ENCODE results near the gene SYPL1. TPM values are rescaled to one million over a fixed set of nuclear protein-coding genes. Genes with fewer than 3 reads are reported as not detected.
A peak's percentile ranks its signal among the peaks of the same experiment; 100 is the strongest.

SYPL1 gene
- total RNA-seq, 1 experiment from 2014 or later = 78.0 TPM

DNA sequence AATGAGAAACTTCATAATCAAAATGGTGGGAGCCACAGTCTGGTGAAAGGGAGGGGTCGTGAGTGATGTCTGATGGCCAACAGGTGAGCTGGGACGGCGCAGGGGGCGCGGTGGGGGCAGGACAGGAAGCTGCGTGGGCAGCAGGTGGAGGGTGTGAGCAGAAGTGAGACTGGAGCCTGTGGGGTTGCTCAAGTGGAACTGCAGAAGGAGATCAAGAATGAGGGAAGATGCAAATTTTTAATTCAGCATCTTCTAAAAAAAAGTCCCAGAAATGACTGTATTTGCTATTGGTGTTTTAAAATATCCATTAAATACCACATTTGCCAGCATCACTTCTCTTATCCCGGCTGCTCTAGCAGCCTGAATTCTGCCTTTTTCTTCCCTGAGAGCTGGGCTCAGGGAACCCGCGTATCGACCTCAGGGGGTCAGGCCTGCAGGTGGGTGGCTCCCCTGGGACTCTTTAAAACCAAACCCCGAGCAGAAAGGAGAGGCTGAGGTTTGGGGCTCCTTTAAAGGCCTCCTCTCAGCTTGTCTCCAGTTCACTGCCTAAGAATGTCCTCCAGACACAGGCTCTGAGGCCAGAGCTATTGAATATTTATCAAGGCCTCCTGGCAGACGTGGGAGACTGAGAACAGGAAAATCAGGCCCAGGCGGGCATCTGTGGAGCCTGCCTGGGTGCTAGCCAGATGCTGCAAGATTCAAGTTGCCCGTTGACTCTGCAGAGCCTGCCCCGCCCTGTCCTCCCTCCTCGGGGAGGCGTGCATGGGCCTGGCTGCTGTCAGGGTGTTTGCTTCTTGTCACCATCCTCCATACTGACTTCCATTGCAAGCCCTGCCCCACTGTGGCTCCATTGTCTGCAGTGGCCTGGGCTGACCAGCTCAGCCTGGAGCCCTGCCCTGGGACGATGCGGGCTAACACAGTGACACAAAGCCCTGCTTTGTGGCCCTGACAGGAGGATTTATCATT lies 53.9 kb downstream of the SYPL1 start:
- Histone ChIP-seq H3K4me2 (ENCODE audit: low read length) (no peak overlapping the region), H3K36me3 (ENCODE audit: control insufficient read depth in 1 of 2, insufficient read depth in 2 of 2, low read length in 2 of 2) (no peaks in the 10 kb centered on the region), H3K27ac (ENCODE audit: low read depth, low read length) (no peak overlapping the region), H3K27me3 (ENCODE audit: insufficient read depth, low read length) (no peaks in the 10 kb centered on the region), H3K4me3 (replicated peaks in 1 of 2; ENCODE audit: low read depth in 1 of 2, low read length in 2 of 2) (no peak overlapping the region), H3K9me2 (ENCODE audit: insufficient read depth) (no peaks in the 10 kb centered on the region), H3K9me3 (ENCODE audit: control insufficient read depth in 1 of 2, insufficient read depth in 1 of 2, low read depth in 1 of 2, low read length in 2 of 2) (no peaks in the 10 kb centered on the region), H3K9ac (ENCODE audit: low read length) (no peak overlapping the region), H4K20me1 (ENCODE audit: insufficient read depth) (no peaks in the 10 kb centered on the region), H3K79me2 (ENCODE audit: insufficient read depth, low read length) (no peaks in the 10 kb centered on the region), H2AFZ (ENCODE audit: low read depth, low read length, poor library complexity, severe bottlenecking) (no peak overlapping the region), H3K4me1 (ENCODE audit: control insufficient read depth in 1 of 2, insufficient read depth in 2 of 2, low read length in 2 of 2) (peaks cover 0 to 19% of the 10 kb centered on the region in 2 experiments; a peak in 1 of 4 replicates)
- DNase-seq (ENCODE audit: low read depth, low spot score) (no peak), ATAC-seq (no peak)
- intact Hi-C loops (cut with micrococcal nuclease) = loop anchor here (1.0 to 2.0 kb wide), 3 partner anchors 53 to 108 kb away; no protein-coding TSS in a partner anchor
- no TSS peak for BruUV-seq (replicated peaks)
- CTCF ChIA-PET = interaction anchor here (1.1 to 1.2 kb wide), 2 partner anchors 15 to 96 kb away, joined by 3 to 10 read pairs; no protein-coding TSS in a partner anchor
- RAD21 ChIA-PET (ENCODE audit: low non-redundant PET in 1 of 2, low total read pairs in 2 of 2, uncharacterized antibody in 2 of 2, unreplicated experiment in 2 of 2) = interaction anchor here in 1 of 2 experiments (1.8 kb wide), 1 partner anchor 95 kb away, joined by 6 read pairs; no protein-coding TSS in a partner anchor
- POLR2A ChIA-PET = no interaction called here
- no peak for TF ChIP-seq SIN3A (IDR thresholded peaks at IDR 0.05; ENCODE audit: low read depth)

DNA sequence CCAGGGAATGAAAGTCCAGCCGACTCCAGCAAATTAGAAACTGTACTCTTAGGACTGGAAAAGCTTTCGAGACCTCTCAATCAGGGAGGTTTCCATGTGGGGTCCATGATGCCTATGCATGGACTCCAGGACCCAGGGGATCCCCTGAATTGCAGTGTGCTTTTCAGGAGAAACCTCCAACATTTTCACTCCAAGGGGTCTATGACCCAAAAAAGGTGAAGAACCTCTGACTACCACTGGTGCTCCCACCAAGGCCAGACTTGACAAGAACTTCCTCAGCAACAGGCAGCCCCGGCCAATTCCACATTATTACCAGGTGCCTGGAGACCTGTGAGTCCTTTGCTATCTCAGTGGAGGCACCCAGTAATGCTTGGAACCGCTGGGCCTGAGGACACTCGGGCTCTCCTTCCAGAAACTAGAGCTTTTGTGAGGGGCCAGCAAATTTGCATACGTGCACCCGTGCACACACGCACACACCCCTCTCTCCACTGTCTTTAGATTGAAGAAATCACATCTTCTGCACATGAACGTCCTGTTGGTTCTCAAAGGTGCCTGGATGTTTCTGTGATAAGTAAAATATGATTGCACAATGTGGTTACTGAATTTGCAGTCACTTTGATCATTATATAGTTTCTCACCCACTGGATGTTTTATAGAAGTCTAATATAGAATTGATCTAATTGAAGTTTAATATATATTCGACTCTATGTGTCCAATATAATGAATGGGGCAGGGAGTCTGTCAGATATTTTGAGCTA lies 54.7 kb downstream of the SYPL1 start:
- BruUV-seq (replicated peaks) = no TSS peak
- no peak for DNase-seq (ENCODE audit: low read depth, low spot score)
- H3K27me3 ChIP-seq (ENCODE audit: insufficient read depth, low read length) = no peaks in the 10 kb centered on the region
- CTCF ChIA-PET = interaction anchor here (1.2 to 1.9 kb wide), 2 partner anchors 96 to 97 kb away, joined by 10 to 20 read pairs; no protein-coding TSS in a partner anchor
- H2AFZ ChIP-seq (ENCODE audit: low read depth, low read length, poor library complexity, severe bottlenecking) = peak overlapping the region; percentile 86
- no peaks in the 10 kb centered on the region for H4K20me1 ChIP-seq (ENCODE audit: insufficient read depth)
- H3K4me1 ChIP-seq (ENCODE audit: control insufficient read depth in 1 of 2, insufficient read depth in 2 of 2, low read length in 2 of 2) = peaks cover 0 to 11% of the 10 kb centered on the region in 2 experiments; a peak in 1 of 4 replicates
- POLR2A ChIA-PET = no interaction called here
- no peak overlapping the region for H3K9ac ChIP-seq (ENCODE audit: low read length)
- TF ChIP-seq, protein P1, sequence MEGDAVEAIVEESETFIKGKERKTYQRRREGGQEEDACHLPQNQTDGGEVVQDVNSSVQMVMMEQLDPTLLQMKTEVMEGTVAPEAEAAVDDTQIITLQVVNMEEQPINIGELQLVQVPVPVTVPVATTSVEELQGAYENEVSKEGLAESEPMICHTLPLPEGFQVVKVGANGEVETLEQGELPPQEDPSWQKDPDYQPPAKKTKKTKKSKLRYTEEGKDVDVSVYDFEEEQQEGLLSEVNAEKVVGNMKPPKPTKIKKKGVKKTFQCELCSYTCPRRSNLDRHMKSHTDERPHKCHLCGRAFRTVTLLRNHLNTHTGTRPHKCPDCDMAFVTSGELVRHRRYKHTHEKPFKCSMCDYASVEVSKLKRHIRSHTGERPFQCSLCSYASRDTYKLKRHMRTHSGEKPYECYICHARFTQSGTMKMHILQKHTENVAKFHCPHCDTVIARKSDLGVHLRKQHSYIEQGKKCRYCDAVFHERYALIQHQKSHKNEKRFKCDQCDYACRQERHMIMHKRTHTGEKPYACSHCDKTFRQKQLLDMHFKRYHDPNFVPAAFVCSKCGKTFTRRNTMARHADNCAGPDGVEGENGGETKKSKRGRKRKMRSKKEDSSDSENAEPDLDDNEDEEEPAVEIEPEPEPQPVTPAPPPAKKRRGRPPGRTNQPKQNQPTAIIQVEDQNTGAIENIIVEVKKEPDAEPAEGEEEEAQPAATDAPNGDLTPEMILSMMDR (IDR thresholded peaks at IDR 0.05 in 2 of 3, conservative IDR thresholded peaks at IDR 0.05 in 1 of 3; ENCODE audit: borderline replicate concordance in 1 of 3, insufficient read depth in 1 of 3, low read depth in 2 of 3, low read length in 2 of 3) = no peak
- TF ChIP-seq CEBPB (IDR thresholded peaks at IDR 0.05; ENCODE audit: low read depth) = no peak
- TF ChIP-seq, protein P2, sequence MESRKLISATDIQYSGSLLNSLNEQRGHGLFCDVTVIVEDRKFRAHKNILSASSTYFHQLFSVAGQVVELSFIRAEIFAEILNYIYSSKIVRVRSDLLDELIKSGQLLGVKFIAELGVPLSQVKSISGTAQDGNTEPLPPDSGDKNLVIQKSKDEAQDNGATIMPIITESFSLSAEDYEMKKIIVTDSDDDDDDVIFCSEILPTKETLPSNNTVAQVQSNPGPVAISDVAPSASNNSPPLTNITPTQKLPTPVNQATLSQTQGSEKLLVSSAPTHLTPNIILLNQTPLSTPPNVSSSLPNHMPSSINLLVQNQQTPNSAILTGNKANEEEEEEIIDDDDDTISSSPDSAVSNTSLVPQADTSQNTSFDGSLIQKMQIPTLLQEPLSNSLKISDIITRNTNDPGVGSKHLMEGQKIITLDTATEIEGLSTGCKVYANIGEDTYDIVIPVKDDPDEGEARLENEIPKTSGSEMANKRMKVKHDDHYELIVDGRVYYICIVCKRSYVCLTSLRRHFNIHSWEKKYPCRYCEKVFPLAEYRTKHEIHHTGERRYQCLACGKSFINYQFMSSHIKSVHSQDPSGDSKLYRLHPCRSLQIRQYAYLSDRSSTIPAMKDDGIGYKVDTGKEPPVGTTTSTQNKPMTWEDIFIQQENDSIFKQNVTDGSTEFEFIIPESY (IDR thresholded peaks at IDR 0.05; ENCODE audit: extremely low read depth, insufficient replicate concordance, low read length) = no peak
- TF ChIP-seq, protein P3, sequence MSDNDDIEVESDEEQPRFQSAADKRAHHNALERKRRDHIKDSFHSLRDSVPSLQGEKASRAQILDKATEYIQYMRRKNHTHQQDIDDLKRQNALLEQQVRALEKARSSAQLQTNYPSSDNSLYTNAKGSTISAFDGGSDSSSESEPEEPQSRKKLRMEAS (IDR thresholded peaks at IDR 0.05) = no peak
- TF ChIP-seq EZH2phosphoT487 (IDR thresholded peaks at IDR 0.05; ENCODE audit: borderline replicate concordance) = no peak
- TF ChIP-seq JUND (IDR thresholded peaks at IDR 0.05) = no peak
- no peak for TF ChIP-seq FOSL1 (IDR thresholded peaks at IDR 0.05; ENCODE audit: low read depth)
- no peak for TF ChIP-seq SRF (IDR thresholded peaks at IDR 0.05; ENCODE audit: low read depth)
- TF ChIP-seq YY1 (IDR thresholded peaks at IDR 0.05; ENCODE audit: extremely low read depth, insufficient replicate concordance, low read depth, low read length) = no peak
- TF ChIP-seq ZFX (IDR thresholded peaks at IDR 0.05) = no peak
- TF ChIP-seq SP1 (IDR thresholded peaks at IDR 0.05; ENCODE audit: low read depth) = no peak
- H3K36me3 ChIP-seq (ENCODE audit: control insufficient read depth in 1 of 2, insufficient read depth in 2 of 2, low read length in 2 of 2) = no peaks in the 10 kb centered on the region
- RAD21 ChIA-PET (ENCODE audit: low non-redundant PET in 1 of 2, low total read pairs in 2 of 2, uncharacterized antibody in 2 of 2, unreplicated experiment in 2 of 2) = interaction anchor here (1.5 to 1.8 kb wide), 2 partner anchors 96 kb away, joined by 6 to 8 read pairs; no protein-coding TSS in a partner anchor
- no peak overlapping the region for H3K4me3 ChIP-seq (replicated peaks in 1 of 2; ENCODE audit: low read depth in 1 of 2, low read length in 2 of 2)
- no peaks in the 10 kb centered on the region for H3K79me2 ChIP-seq (ENCODE audit: insufficient read depth, low read length)
- no peaks in the 10 kb centered on the region for H3K9me2 ChIP-seq (ENCODE audit: insufficient read depth)
- no peak overlapping the region for H3K27ac ChIP-seq (ENCODE audit: low read depth, low read length)
- H3K4me2 ChIP-seq (ENCODE audit: low read length) = peak overlapping the region; percentile 17; the same call in 1 of the 2 replicates
- intact Hi-C loops (cut with micrococcal nuclease) = loop anchor here (1.0 to 2.0 kb wide), 3 partner anchors 53 to 109 kb away; no protein-coding TSS in a partner anchor
- peak; percentile 12; the same call in 1 of the 2 replicates for ATAC-seq
- no peaks in the 10 kb centered on the region for H3K9me3 ChIP-seq (ENCODE audit: control insufficient read depth in 1 of 2, insufficient read depth in 1 of 2, low read depth in 1 of 2, low read length in 2 of 2)

Measured in HCT116 (cell line).